WTC11 (cell line): ENCODE results near the gene RMC1. TPM values are rescaled to one million over a fixed set of nuclear protein-coding genes. Genes with fewer than 3 reads are reported as not detected.

Experiments used
- ATAC-seq: fragments of 200-7000 bp; cut with Tn5 transposase; 2 replicates; pipeline ENCODE4 v1.10.0; 2021; ENCODE audit warnings: mild to moderate bottlenecking, moderate library complexity
- CTCF ChIA-PET: fragments of 300-600 bp; sonication (Branson Sonifier 250); formaldehyde crosslinking; loops from one replicate; lab custom pipeline; 2021; ENCODE audit warnings: antibody characterized with exemption; lab: Charles Lee
- POLR2A ChIA-PET: fragments of 350-600 bp; sonication (Branson Sonifier 250); formaldehyde crosslinking; loops from one replicate; lab custom pipeline; 2021; ENCODE audit warnings: antibody characterized with exemption; lab: Charles Lee
- DNase-seq: peaks from one replicate; pipeline ENCODE4 v3.0.0; 2021; ENCODE audit warnings: low spot score
- H3K27ac Mint-ChIP-seq: 2 replicates; pipeline ENCODE4 v1.8.0; 2021; ENCODE audit warnings: mixed read lengths
- H3K27me3 Mint-ChIP-seq: 2 replicates; pipeline ENCODE4 v1.8.0; 2021; ENCODE audit warnings: low read depth, mild to moderate bottlenecking, moderate library complexity, mixed read lengths
- H3K36me3 Mint-ChIP-seq: 2 replicates; pipeline ENCODE4 v1.8.0; 2021; ENCODE audit warnings: mixed read lengths
- H3K4me1 Mint-ChIP-seq: 2 replicates; pipeline ENCODE4 v1.8.0; 2022; ENCODE audit warnings: mixed read lengths
- H3K4me3 Mint-ChIP-seq: 2 replicates; pipeline ENCODE4 v1.8.0; 2021; ENCODE audit warnings: mild to moderate bottlenecking, moderate library complexity, mixed read lengths
- H3K9me3 Mint-ChIP-seq: 2 replicates; pipeline ENCODE4 v1.8.0; 2021; ENCODE audit warnings: mixed read lengths
- AFF4 ChIP-seq: sonication (generic); formaldehyde crosslinking; IDR thresholded peaks from 2 replicates; pipeline ENCODE4 v1.8.1; 2023; ENCODE audit warnings: mild to moderate bottlenecking, missing genetic modification reagents, borderline replicate concordance
- ARID4B ChIP-seq: sonication (generic); formaldehyde crosslinking; IDR thresholded peaks from 2 replicates; pipeline ENCODE4 v1.8.0; 2023; ENCODE audit warnings: missing genetic modification reagents, mild to moderate bottlenecking, borderline replicate concordance
- ATF2 ChIP-seq: sonication (generic); formaldehyde crosslinking; IDR thresholded peaks from 2 replicates; pipeline ENCODE4 v1.8.1; 2022; ENCODE audit warnings: low read depth, missing genetic modification reagents, borderline replicate concordance
- FOXJ3 ChIP-seq: sonication (generic); formaldehyde crosslinking; IDR thresholded peaks from 2 replicates; pipeline ENCODE4 v1.9.0; 2021; ENCODE audit warnings: missing genetic modification reagents, mild to moderate bottlenecking, borderline replicate concordance
- JAZF1 ChIP-seq: fragments of 250-450 bp; sonication (Bioruptor Pico); IDR thresholded peaks from 2 replicates; pipeline ENCODE4 v1.9.0; 2021; ENCODE audit warnings: moderate library complexity, mild to moderate bottlenecking, inconsistent platforms
- MXD4 ChIP-seq: fragments of 250-450 bp; sonication (Bioruptor Pico); IDR thresholded peaks from 2 replicates; pipeline ENCODE4 v1.8.0; 2021; ENCODE audit warnings: mild to moderate bottlenecking, moderate library complexity, borderline replicate concordance
- NFATC4 ChIP-seq: fragments of 250-450 bp; sonication (Bioruptor Pico); IDR thresholded peaks from 2 replicates; pipeline ENCODE4 v1.9.0; 2021; ENCODE audit warnings: mild to moderate bottlenecking
- NFE2L1 ChIP-seq: sonication (generic); formaldehyde crosslinking; IDR thresholded peaks from 2 replicates; pipeline ENCODE4 v1.8.1; 2023; ENCODE audit warnings: missing genetic modification reagents
- TP53 ChIP-seq: sonication (generic); formaldehyde crosslinking; IDR thresholded peaks from 2 replicates; pipeline ENCODE4 v1.8.1; 2023; ENCODE audit warnings: mild to moderate bottlenecking, missing genetic modification reagents
- ZBTB21 ChIP-seq: sonication (generic); formaldehyde crosslinking; IDR thresholded peaks from 2 replicates; pipeline ENCODE4 v1.8.1; 2023; ENCODE audit warnings: mild to moderate bottlenecking, missing genetic modification reagents, borderline replicate concordance
- ZNF263 ChIP-seq: sonication (generic); formaldehyde crosslinking; IDR thresholded peaks from 2 replicates; pipeline ENCODE4 v1.8.1; 2022; ENCODE audit warnings: low read depth, mild to moderate bottlenecking, moderate library complexity, missing genetic modification reagents
- ZNF281 ChIP-seq: sonication (generic); formaldehyde crosslinking; IDR thresholded peaks from 2 replicates; pipeline ENCODE4 v1.8.0; 2023; ENCODE audit warnings: mild to moderate bottlenecking, missing genetic modification reagents
- ZNF396 ChIP-seq: fragments of 250-450 bp; sonication (Bioruptor Pico); IDR thresholded peaks from 2 replicates; pipeline ENCODE4 v1.8.0; 2021; ENCODE audit warnings: mild to moderate bottlenecking, moderate library complexity, borderline replicate concordance
- ZNF416 ChIP-seq: fragments of 250-450 bp; sonication (Bioruptor Pico); IDR thresholded peaks from 2 replicates; pipeline ENCODE4 v1.9.0; 2021; ENCODE audit warnings: mild to moderate bottlenecking, inconsistent platforms
- ZNF425 ChIP-seq: fragments of 250-450 bp; sonication (Bioruptor Pico); conservative IDR thresholded peaks from 2 replicates; pipeline ENCODE4 v1.9.0; 2021; ENCODE audit warnings: mild to moderate bottlenecking
- total RNA-seq: library from RNA; stranded (reverse); gene quantifications from 3 replicates; pipeline ENCODE4 v1.2.3, GENCODE V29; 2021

The RMC1 gene
- total RNA-seq, 1 experiment from 2014 or later, result 15.6 TPM

GRCh38 chr18:23528580-23529472 lies 25.5 kb downstream of the RMC1 start:
- Mint-ChIP-seq H3K4me3 (no peak overlapping the region), H3K27me3 (no peaks in the 10 kb centered on the region), H3K36me3 (peaks cover 58% of the 10 kb centered on the region), H3K27ac (no peak overlapping the region; the same call in 1 of the 2 replicates), H3K9me3 (no peaks in the 10 kb centered on the region), H3K4me1 (no peaks in the 10 kb centered on the region)
- DNase-seq, result no peak
- CTCF ChIA-PET, result no interaction called here
- no peak for ATAC-seq
- POLR2A ChIA-PET, result interaction anchor here (0.7 kb wide), 1 partner anchor 18 kb away, joined by 3 read pairs; no protein-coding TSS in a partner anchor
- no peak for TF ChIP-seq MXD4
- no peak for TF ChIP-seq ATF2 (CRISPR knock-in tag)
- no peak for TF ChIP-seq ZNF281
- no peak for TF ChIP-seq TP53 (CRISPR knock-in tag)
- no peak for TF ChIP-seq AFF4 (CRISPR knock-in tag)
- no peak for TF ChIP-seq ZNF263
- TF ChIP-seq ZNF416 (CRISPR knock-in tag), result no peak
- no peak for TF ChIP-seq ARID4B
- no peak for TF ChIP-seq JAZF1 (CRISPR knock-in tag)
- TF ChIP-seq ZNF396 (CRISPR knock-in tag), result no peak
- no peak for TF ChIP-seq FOXJ3
- TF ChIP-seq ZNF425 (CRISPR knock-in tag), result no peak
- TF ChIP-seq NFATC4 (CRISPR knock-in tag), result no peak
- no peak for TF ChIP-seq ZBTB21 (CRISPR knock-in tag)
- no peak for TF ChIP-seq NFE2L1 (CRISPR knock-in tag)
